LoVo (cell line): ENCODE results near the gene DHX40.
"Not testable (repeated sequence)": the region's sequence is repeated elsewhere in the genome, so short reads cannot be mapped to it uniquely, and the experiment has no call there.

ENCODE experiments used
- DNase-seq: peaks from one replicate; pipeline ENCODE4 v3.0.0-alpha.2; 2016; ENCODE audit warnings: low spot score

Gene DHX40

GRCh38 chr17:59631276-59631675 is 65.9 kb downstream of the DHX40 start:
- no peak for DNase-seq

DNA sequence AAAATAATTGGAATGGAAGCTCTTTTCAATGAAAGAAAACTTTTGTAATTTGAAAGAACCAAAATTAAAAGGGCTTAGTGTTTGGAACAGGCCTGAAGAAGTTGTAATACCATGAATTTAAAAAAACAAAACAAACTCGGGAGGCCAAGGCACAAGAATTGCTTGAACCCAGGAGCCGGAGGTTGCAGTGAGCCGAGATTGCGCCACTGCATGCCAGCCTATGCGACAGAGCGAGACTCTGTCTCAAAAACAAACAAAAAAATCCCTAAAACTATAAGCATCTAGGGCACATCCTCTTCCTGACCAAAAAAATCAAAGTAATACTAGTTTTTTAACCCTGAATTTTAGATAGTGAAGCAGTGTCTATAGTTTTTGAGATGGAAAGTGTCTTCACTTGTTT is 67.0 kb downstream of the DHX40 start:
- no peak for DNase-seq

DNA sequence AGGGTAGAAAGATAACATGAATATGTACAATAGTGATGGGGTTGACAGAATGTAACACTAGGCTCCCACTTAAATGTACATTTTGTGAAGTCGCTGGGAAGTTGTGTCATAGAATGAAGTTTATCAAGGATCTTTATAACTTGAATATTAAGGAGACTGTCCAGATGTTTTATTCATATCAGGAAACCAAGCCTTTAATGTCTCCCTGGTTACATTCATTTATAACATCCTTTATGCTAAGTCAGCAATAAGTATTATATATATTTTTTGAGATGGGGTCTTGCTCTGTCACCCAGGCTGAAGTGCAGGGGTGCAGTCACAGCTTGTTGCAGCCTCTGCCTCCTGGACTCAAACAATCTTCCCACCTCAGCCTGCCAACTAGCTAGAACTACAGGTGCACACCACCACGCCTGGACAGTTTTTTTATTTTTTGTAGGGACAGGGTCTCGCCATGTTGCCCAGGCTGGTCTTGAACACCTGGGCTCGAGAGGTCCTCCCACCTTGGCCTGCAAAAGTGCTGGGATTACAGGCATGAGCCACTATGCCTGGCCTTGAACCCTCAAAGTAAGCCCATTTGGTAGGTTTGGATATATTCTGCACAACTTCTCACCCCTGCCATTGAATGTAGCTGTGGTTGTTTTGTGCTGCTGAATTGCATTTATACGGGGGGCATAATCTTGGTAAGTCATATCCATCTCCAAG is 68.4 kb downstream of the DHX40 start:
- DNase-seq = no peak

GRCh38 chr17:59634632-59635541 is 69.5 kb downstream of the DHX40 start:
- DNase-seq = no peak

DNA sequence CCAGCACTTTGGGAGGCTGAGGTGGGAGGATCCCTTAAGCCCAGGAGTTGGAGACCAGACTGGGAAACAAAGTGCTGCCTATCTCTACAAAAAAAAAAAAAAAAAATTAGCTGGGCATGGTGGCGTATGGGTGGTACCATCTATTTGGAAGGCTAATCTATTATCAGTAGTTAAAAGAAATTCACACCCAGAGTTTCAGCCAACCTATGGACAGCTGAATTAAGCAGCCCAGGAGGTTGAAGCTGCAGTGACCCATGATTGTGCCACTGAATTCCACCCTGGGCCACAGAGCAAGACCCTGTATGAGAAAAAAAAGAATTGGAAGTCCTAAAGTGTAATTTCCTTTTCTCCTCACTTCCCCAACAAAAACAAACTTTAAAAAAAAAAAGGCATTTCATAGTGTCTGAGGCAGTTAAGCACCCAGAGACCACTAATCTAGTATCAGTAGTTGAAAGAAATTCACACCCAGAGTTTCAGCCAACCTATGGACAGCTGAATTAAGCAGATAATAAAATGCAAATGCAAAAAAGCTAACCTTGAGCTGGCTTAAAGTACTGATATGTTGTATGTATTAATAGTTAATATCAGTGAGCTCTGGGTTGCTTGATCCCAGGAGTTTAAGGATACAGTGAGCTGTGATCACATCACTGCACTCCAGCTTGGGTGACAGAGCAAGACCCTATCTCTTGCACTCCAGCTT is 72.4 kb downstream of the DHX40 start:
- no peak for DNase-seq

DNA sequence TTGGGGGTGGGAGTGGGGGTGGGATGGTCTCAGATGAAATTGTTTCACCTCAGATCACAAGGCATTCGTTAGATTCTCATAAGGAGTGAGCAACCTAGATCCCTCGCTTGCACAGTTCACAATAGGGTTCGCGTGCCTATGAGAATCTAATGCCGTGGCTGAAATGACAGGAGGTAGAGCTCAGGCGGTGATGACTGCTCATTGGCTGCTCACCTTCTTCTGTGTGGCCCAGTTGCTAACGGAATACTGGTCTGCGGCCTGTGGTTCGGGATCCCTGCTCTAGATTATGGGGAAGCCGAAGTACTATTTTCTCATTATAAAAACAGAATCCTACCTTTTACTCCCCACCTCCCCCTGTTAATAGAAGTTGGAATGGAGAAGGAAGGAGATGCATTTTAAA is 73.1 kb downstream of the DHX40 start:
- DNase-seq = no peak

GRCh38 chr17:59641799-59642484 is 76.5 kb downstream of the DHX40 start:
- DNase-seq = no peak

DNA sequence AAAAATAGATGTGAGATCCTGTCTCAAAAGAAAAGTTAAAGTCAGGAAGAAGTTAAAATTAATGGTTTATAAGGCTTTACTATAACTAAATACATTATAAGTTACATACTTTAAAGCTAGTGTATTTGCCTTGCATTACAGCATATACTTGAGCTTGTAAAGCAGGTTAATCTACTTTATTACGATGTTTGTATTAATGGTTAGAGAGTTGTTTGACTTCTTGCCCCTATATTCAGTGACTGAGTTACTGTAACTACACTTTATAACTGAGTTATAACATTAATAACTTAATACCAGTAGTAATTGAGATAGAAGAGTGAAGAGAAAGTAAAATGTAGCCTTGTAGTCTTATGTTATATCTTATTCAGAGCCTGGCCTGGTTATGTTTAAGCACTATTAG is 77.2 kb downstream of the DHX40 start:
- no peak for DNase-seq

GRCh38 chr17:59643159-59644140 is 78.0 kb downstream of the DHX40 start:
- no peak for DNase-seq

DNA sequence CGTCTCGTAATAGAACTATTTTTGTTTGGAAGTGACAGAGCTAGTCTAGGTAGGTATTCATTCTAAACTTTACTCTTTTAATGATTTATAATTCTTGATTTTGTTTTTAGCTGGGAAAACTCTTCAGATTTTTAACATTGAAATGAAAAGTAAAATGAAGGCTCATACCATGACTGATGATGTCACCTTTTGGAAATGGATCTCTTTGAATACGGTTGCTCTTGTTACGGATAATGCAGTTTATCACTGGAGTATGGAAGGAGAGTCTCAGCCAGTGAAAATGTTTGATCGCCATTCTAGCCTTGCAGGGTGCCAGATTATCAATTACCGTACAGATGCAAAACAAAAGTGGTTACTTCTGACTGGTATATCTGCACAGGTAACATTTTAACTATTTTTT is 81.9 kb downstream of the DHX40 start:
- DNase-seq = no peak

DNA sequence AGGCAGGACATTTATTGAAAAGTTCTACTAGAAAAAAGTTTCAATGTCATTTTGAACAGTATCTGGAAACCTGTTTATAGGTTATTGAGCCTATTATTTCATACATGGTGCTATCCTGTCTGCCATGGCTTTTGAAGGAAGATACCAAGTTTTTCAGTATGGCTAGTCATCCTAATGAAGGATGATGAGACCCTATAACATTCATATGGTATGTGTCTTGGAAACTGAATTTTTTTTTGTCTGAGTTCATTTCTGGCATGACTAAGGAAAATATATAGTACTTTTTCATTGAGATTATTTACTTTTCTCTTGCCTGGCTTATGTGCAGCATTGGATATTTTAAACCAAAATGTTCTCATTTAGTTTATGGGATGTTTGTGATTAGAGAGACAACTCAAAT is 84.5 kb downstream of the DHX40 start:
- no peak for DNase-seq

- no peak for DNase-seq
Observed at GRCh38 chr17:59650642-59651041, 85.2 kb downstream of the DHX40 start.

DNA sequence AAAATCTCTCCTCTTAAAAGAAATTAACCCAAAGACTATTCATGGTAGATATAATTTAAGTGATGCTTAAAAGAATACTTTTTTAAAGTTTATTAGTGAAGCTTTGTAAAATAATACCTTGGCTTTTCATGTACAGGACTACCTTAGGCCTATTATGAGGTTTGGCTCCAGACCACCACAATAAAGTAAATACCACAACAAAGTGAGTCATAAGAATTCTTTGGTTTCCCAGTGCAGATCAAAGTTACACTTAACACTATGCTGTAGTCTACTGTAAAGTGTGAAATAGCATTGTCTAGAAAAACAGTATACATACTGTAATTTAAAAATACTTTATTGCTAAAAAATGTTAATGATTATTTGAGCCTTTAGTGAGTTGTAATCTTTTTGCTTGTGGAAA is 85.9 kb downstream of the DHX40 start:
- DNase-seq = peak; percentile 51

GRCh38 chr17:59652119-59652518 is 86.7 kb downstream of the DHX40 start:
- DNase-seq = no peak

DNA sequence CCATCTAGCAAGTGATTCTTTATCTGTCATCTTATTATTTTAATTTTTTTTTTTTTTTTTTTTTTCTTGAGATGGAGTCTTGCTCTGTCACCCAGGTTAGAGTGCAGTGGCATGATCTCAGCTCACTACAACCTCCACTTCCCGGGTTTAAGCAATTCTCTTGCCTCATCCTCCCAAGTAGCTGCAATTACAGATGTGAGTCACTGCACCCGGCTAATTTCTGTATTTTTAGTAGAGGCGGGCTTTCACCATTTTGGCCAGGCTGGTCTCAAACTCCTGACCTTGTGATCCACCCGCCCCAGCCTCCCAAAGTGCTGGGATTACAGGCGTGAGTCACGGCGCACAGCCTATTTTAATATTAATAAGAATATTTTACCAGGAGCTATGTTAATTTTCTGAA is 91.2 kb downstream of the DHX40 start:
- not testable (repeated sequence) for DNase-seq
